AG04450 (cell line): ENCODE results near the gene XRCC4. TPM values are rescaled to one million over a fixed set of nuclear protein-coding genes. Genes with fewer than 3 reads are reported as not detected.

Source experiments
- CTCF ChIA-PET: fragments of 300-600, 350-600 bp; formaldehyde crosslinking; extraction: SDS; loops from one replicate; lab custom pipeline; 2022; ENCODE audit warnings: antibody characterized with exemption, inconsistent platforms; lab: Charles Lee
- POLR2A ChIA-PET: fragments of 350-600 bp; formaldehyde crosslinking; extraction: SDS; loops from one replicate; lab custom pipeline; 2021; ENCODE audit warnings: antibody characterized with exemption, inconsistent platforms; lab: Yijun Ruan, JAX
- DNase-seq: peaks from one replicate; pipeline ENCODE4 v3.0.0-alpha.2; 2011; ENCODE audit warnings: low read depth, low spot score
- H3K27ac ChIP-seq: one replicate; pipeline ENCODE4 v1.5.1; 2012; ENCODE audit warnings: low read depth, low read length, control low read depth
- H3K27me3 ChIP-seq: one replicate; pipeline ENCODE4 v1.6.0; 2012; ENCODE audit warnings: low read length; ENCODE audit not compliant: control insufficient read depth, insufficient read depth
- H3K4me3 ChIP-seq: 2 replicates; pipeline ENCODE4 v1.5.1; 2011; ENCODE audit warnings: mild to moderate bottlenecking, low read depth, low read length, control low read depth
- H3K9me3 ChIP-seq: 2 replicates; pipeline ENCODE4 v1.5.1; 2012; ENCODE audit warnings: low read length; ENCODE audit not compliant: control insufficient read depth, insufficient read depth
- polyA plus RNA-seq: library from polyadenylated mRNA; depleted of rRNA; stranded (reverse); fragments of >200 nt; gene quantifications from 2 replicates; pipeline ENCODE4 v1.2.3, GENCODE V29; 2011
- TF ChIP-seq, protein P1 (sequence below): IDR thresholded peaks from 2 replicates; pipeline ENCODE4 v1.5.1; 2011; ENCODE audit warnings: low read depth, low read length, control low read depth, inconsistent platforms

Gene XRCC4
- polyA plus RNA-seq, 1 experiment = 4.2 TPM

GRCh38 chr5:83118976-83119375 is 41.6 kb downstream of the XRCC4 start:
- 0 out of 2 replicates have a peak, but pooled peaks cover under 1% of the 10 kb centered on the region for H3K9me3 ChIP-seq
- no peaks in the 10 kb centered on the region for H3K27me3 ChIP-seq
- H3K4me3 ChIP-seq = no peak overlapping the region
- TF ChIP-seq, protein P1, sequence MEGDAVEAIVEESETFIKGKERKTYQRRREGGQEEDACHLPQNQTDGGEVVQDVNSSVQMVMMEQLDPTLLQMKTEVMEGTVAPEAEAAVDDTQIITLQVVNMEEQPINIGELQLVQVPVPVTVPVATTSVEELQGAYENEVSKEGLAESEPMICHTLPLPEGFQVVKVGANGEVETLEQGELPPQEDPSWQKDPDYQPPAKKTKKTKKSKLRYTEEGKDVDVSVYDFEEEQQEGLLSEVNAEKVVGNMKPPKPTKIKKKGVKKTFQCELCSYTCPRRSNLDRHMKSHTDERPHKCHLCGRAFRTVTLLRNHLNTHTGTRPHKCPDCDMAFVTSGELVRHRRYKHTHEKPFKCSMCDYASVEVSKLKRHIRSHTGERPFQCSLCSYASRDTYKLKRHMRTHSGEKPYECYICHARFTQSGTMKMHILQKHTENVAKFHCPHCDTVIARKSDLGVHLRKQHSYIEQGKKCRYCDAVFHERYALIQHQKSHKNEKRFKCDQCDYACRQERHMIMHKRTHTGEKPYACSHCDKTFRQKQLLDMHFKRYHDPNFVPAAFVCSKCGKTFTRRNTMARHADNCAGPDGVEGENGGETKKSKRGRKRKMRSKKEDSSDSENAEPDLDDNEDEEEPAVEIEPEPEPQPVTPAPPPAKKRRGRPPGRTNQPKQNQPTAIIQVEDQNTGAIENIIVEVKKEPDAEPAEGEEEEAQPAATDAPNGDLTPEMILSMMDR = no peak
- CTCF ChIA-PET = no interaction called here
- no peak overlapping the region for H3K27ac ChIP-seq
- no peak for DNase-seq
- POLR2A ChIA-PET = no interaction called here

- DNase-seq = no peak
- POLR2A ChIA-PET = no interaction called here
- no peak overlapping the region for H3K27ac ChIP-seq
- no peaks in the 10 kb centered on the region for H3K9me3 ChIP-seq
- CTCF ChIA-PET = no interaction called here
- TF ChIP-seq, protein P1 = no peak
- H3K27me3 ChIP-seq = no peaks in the 10 kb centered on the region
- no peak overlapping the region for H3K4me3 ChIP-seq
These were observed 47.2 kb downstream of the XRCC4 start for GRCh38 chr5:83124593-83124992.

DNA sequence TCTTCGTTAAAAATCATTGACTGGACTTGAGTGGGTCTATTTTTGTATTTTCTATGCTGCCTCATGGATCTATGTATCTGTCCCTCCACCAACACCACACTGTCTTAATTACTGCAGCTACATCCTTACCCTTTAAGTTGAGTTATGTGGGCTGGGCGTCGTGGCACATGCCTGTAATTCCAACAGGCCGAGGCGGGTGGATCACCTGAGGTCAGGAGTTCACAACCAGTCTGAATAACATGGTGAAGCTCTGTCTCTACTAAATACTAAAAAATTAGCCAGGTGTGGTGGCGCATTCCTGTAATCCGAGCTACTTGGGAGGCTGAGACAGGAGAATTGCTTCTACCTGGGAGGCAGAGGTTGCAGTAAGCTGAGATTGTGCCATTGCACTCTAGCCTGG is 48.2 kb downstream of the XRCC4 start:
- H3K27ac ChIP-seq = no peak overlapping the region
- DNase-seq = no peak
- POLR2A ChIA-PET = no interaction called here
- CTCF ChIA-PET = no interaction called here
- TF ChIP-seq, protein P1 = no peak
- H3K4me3 ChIP-seq = no peak overlapping the region
- no peaks in the 10 kb centered on the region for H3K9me3 ChIP-seq
- H3K27me3 ChIP-seq = no peaks in the 10 kb centered on the region

GRCh38 chr5:83126501-83126900 is 49.2 kb downstream of the XRCC4 start:
- H3K27me3 ChIP-seq = no peaks in the 10 kb centered on the region
- no peak for DNase-seq
- ChIA-PET CTCF (no interaction called here), POLR2A (no interaction called here)
- no peaks in the 10 kb centered on the region for H3K9me3 ChIP-seq
- H3K4me3 ChIP-seq = no peak overlapping the region
- H3K27ac ChIP-seq = peak overlapping the region; percentile 21
- TF ChIP-seq, protein P1 = no peak

DNA sequence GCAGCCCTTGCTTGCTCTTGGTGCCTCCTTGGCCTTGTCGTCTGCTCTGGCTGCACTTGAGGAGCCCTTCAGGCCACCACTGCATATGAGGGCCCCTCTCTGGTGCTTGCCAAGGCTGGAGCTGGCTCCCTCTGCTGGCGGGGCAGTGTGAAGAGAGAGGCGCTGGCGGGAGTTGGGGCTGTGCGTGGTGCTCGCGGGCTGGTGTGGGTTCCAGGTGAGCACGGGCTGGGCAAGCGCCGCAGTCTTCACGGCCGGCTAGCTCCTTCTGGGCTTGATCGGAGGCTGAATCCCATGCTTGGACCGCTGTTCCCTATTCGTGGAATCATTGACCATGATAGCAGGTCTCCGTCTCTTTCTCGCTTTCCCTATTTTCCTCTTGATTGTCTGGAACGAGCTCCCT is 56.5 kb downstream of the XRCC4 start:
- Histone ChIP-seq H3K9me3 (peaks cover 11% of the 10 kb centered on the region), H3K27me3 (no peaks in the 10 kb centered on the region), H3K4me3 (no peak overlapping the region), H3K27ac (no peak overlapping the region)
- POLR2A ChIA-PET = no interaction called here
- CTCF ChIA-PET = interaction anchor here (0.6 kb wide), 1 partner anchor 103 kb away, joined by 3 read pairs; no protein-coding TSS in a partner anchor
- no peak for DNase-seq
- TF ChIP-seq, protein P1 = no peak
